Measurements from ENCODE around the gene MB21D2.

GRCh38 chr3:192817506-192817905 lies 100.2 kb downstream of the MB21D2 start:
- TF ChIP-seq CTCF (conservative IDR thresholded peaks at IDR 0.05; ENCODE audit: low read length) (no peak; the same call in 1 of the 2 replicates), EZH2phosphoT487 (IDR thresholded peaks at IDR 0.05; ENCODE audit: borderline replicate concordance) (no peak)

Data from Loucy (cell line).